PC-3 (cell line): ENCODE measurements around the gene VIPR2.

Experiments
- CTCF ChIP-seq: fragments of 300-600 bp; sonication (generic); conservative IDR thresholded peaks from 2 replicates; pipeline ENCODE4 v1.5.1; 2017; ENCODE audit warnings: antibody characterized with exemption, low read depth, mild to moderate bottlenecking, low read length
- EZH2 ChIP-seq: fragments of 300-600 bp; sonication (generic); IDR thresholded peaks from one replicate; pipeline ENCODE4 v1.6.1; 2017; ENCODE audit warnings: antibody characterized with exemption, mild to moderate bottlenecking, low read length; ENCODE audit not compliant: unreplicated experiment

GRCh38 chr7:158997471-158997870 lies 147.2 kb downstream of the VIPR2 start:
- TF ChIP-seq CTCF (no peak), EZH2 (no peak)
